Measurements from ENCODE around the gene RPS19BP1.
"Not testable (repeated sequence)": the region's sequence is repeated elsewhere in the genome, so short reads cannot be mapped to it uniquely, and the experiment has no call there.

The RPS19BP1 gene

DNA sequence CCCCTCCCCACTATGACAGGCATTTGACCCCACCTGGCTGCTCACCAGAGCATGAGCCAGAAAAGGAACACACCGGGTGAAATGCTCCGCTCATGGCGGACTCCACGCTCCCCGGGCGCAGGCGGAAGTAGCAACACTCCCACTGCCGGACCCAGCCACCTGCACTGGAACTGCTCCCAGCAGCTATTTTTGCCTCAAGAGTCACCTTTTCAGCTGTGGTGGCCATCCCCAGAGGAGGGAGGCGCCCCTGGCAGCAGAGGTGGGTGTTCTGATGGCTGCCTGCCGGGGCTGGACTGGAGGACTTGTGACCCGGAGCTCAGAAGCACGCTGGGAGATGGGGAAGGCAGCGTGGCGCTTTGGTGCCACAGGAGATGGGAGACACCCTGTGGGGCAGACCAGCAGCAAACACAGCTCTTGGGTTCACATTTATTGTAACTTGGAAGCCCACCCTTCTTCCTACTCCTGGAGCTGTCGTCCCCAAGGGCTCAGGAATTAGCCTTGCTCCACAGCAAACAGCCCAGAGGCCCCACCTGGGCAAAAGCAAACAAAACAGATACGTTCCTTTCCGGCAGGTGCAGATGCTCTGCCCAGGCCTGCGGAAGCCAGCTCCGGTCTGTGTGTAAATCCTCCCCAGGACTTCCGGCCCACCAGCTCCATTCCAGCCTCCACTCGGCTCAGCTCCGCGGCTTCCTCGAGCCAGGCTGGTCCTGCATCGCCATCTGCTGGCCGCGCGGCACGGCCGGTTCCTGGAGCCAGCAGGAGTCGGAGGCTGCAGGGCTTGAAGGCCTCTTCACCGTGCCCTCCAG lies 3.7 kb downstream of the RPS19BP1 start:
- peak; percentile 91 for DNase-seq (ENCODE audit: low spot score)

DNA sequence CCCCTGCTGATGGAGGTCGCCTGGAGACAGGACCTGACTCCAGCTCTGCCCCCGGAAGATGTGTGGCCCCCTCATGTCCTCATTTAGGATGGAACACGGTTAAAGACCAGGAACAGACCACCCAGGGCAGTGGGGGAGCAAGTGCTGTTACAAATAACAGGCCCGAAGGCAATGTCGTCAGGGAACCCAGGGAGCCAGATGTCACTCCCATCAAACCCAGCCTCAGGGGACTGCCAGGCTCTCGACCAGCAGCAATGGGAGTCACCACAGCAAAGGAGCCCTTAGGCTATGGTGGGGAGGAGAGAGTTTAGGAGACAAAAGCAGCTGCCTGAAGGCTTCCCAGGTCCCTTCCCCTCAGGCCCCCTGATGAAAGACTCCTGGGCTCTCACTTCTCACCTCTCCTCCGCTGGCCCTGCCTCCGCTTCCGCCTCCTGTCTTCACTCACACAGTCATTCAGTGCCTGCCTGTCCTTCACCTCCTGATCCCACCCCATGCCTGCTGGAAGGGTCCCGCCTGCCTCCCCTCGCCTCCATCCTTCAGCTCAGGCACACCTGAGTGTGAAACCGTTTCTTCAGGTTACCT lies 4.4 kb downstream of the RPS19BP1 start:
- no peak for DNase-seq (ENCODE audit: low spot score)

DNA sequence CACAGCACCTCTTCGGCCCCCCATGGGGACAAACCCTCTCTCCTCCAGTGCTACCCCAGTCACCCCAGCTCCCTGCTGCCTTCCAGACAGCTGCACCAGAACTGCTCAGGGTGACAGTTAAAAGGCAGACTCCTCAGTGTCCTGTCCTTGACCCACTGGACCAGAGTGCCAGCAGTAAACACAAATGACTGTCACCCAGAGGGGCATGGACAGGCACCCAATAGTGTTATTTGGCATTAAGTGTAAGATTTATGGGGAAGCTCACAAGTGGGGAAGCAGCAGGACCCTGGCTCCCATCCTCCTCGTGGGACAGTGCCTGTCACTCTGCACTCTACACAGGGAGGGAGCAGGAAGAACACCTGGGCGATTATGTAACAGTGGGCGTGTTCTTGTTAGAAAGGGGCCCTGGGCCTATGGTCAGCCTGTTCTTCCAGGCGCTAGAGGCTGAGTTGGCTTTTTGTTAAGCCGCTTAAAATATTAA lies 5.0 kb downstream of the RPS19BP1 start:
- no peak for DNase-seq (ENCODE audit: low spot score)

DNA sequence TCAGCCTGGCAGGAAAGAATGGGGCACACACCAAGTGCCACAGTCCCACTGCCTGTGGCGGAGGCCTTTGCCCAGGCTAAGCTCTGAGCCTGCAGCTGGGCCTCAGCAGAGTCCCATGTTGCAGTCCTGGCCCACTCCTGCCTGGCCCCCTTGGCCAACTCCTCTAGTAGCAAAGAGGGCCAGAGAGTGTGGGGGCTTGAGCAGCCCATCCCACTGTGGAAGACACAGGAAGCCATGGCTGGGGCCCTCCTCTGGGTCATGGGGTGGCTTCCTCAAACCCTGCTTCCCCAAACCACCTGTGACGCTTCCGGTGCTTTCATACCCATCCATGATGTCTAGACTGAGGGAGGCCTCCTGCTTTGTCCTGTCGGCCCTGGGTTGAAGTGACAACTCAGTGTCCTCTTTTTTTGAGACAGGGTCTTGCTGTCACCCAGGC lies 5.8 kb downstream of the RPS19BP1 start:
- no peak for DNase-seq (ENCODE audit: low spot score)

DNA sequence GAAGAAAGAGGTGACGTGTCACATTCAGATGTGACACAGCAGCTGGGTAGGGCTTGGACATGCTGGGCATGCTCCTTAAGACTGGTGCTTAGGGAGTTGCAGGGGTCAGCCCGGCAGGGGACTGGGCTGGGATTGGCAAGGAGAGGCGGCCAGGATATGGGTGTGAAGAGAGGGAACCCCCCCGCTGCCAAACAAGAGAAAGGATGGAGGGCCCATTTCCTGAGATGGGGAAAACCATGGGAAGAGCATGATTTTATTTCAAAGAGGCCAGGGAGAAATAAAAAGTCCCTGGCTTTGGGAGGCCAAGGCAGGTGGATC lies 6.9 kb downstream of the RPS19BP1 start:
- DNase-seq (ENCODE audit: low spot score) = no peak

DNA sequence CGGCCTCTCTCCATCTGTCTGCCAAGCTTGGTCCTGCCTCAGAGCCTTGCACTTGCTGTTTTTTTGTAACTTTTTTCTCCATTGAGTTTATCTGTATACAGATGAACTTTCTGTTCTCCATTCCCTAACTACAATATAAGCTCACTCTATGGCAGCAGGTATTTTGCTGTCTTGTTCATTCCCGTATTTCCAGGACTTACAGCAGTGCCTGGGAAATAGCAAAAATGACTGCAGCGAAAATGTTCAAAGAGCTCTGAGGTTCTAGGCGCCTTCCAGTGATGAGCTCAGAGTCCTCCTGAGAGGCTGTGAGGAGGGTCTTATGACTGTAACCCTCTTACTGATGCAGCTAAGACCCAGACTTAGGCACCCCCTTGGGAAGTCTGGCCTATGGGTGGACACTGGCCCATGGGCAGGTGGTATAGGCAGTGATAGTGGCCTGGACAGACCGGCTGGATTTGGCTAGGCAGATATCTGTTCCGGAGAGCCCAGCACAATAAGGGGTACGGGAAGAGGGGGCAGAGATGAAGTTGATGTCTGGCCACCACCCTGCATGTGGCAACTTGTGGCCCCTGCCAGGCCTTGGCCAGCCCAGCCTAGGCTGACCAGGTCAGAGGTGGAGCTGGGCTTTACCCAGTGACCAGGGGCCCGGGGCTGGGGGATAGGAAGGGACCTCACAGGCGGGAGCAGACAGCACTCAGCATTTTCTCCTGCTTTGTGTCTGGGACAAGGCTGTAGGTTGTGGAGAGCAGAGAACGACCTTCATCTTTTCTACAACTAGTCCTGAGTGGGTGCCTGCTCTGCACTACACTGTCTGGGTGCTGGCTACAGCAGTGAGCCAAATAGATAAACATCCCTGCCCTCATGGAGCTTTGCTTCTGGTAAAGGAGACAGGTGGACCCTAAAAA lies 7.5 kb downstream of the RPS19BP1 start:
- no peak for DNase-seq (ENCODE audit: low spot score)

DNA sequence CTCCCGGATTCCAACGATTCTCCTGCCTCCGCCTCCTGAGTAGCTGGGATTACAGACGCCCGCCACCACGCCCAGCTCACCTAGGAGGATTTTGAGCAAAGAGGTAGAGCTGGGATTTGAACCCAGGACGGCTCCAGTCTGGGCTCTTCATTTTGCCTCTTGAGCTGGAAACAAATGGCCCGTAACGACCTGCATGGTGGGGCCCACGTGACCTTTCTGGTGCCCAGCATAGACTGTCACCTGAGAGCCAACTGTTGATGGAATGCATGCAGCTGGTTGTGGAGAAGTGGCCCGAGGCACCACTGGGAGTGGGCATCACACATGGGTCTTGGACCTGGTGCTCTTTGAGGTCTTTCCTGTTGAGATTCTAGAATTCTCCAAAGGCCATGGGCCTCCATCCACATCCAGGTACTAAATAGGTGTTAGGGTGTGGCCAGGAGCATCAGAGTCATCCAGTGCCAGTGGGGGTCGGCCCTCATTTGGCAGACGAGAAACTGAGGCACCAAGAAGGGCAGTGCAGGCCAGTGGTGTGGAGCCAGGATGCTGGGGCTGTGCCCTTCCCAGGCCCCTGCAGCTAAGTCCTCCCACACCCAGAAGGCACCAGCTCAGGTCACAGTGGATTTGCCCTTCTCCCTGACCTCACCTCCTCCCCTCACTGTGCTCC lies 8.3 kb downstream of the RPS19BP1 start:
- DNase-seq (ENCODE audit: low spot score) = no peak

DNA sequence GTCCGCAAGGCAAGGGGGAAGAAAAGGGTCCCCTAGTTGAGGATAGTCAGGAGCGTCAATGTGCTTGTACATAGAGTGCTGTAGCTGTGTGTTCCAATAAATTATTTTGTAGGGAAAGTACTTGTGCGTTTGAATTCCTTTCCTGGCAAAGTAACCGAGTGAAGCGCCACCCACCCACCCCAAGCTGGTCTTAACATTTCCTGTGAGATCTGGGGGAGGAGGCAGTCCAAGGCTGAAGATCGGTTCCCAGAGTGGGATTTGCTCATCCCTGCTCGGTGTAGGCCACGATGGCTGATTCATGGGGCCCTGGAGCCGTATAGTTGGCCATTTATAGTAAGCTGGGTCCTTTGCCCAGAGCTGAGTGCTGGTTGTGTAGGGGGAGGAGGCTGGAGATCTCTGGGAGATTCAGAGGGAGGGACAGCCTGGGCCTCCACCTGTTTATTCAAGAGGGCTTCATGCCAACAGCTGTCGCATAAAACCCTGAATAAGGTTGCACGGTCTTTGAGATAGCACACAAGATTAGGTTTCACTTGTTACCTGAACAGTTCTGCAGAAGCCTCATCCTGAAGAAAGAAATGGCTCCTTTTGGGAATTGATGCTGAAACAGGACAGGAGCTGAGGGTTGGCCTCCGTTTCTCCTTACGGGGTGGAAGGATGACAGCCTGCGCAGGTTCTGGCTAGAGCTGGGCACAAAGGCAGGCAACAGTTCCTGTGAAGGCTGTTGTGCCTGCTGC lies 9.8 kb downstream of the RPS19BP1 start:
- DNase-seq (ENCODE audit: low spot score) = no peak

DNA sequence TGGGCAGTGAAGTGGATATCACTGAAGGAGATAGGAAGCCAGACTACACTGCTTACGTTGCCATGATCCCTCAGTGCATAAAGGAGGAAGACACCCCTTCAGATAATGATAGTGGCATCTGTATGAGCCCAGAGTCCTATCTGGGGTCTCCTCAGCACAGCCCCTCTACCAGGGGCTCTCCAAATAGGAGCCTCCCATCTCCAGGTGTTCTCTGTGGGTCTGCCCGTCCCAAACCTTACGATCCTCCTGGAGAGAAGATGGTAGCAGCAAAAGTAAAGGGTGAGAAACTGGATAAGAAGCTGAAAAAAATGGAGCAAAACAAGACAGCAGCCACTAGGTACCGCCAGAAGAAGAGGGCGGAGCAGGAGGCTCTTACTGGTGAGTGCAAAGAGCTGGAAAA lies 10.5 kb downstream of the RPS19BP1 start:
- not testable (repeated sequence) for DNase-seq (ENCODE audit: low spot score)

DNA sequence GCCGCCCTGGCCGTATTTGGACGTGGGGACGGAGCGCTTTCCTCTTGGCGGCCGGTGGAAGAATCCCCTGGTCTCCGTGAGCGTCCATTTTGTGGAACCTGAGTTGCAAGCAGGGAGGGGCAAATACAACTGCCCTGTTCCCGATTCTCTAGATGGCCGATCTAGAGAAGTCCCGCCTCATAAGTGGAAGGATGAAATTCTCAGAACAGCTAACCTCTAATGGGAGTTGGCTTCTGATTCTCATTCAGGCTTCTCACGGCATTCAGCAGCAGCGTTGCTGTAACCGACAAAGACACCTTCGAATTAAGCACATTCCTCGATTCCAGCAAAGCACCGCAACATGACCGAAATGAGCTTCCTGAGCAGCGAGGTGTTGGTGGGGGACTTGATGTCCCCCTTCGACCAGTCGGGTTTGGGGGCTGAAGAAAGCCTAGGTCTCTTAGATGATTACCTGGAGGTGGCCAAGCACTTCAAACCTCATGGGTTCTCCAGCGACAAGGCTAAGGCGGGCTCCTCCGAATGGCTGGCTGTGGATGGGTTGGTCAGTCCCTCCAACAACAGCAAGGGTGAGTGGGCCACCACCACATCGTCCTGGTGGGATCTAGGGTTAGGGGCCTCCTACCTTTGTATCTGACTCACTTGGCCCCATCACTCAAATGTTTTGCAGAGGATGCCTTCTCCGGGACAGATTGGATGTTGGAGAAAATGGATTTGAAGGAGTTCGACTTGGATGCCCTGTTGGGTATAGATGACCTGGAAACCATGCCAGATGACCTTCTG lies 11.3 kb downstream of the RPS19BP1 start:
- DNase-seq (ENCODE audit: low spot score) = not testable (repeated sequence)

DNA sequence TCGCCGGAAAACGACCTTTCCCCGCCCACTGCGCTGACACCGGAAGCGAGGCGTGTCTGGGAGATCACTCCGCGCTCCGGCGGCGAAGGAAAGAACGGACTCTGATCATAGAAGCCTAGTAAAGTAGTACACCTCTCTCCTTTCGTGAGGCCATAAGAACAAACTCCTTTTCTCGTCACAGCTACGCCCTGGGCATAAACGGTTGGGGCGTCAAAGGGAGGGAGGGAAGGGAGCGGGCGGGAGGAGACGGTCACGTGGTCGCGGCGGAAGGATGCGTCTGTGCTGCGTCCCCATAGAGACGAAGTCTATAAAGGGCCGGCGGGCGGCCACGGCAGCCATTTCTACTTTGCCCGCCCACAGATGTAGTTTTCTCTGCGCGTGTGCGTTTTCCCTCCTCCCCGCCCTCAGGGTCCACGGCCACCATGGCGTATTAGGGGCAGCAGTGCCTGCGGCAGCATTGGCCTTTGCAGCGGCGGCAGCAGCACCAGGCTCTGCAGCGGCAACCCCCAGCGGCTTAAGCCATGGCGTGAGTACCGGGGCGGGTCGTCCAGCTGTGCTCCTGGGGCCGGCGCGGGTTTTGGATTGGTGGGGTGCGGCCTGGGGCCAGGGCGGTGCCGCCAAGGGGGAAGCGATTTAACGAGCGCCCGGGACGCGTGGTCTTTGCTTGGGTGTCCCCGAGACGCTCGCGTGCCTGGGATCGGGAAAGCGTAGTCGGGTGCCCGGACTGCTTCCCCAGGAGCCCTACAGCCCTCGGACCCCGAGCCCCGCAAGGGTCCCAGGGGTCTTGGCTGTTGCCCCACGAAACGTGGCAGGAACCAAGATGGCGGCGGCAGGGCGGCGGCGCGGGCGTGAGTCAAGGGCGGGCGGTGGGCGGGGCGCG lies 12.1 kb downstream of the RPS19BP1 start, which contains the start of gene ATF4:
Gene ATF4, plus strand, starts transcription at position 337 of the 880 bp plus-strand sequence. CDS start 884 bp downstream, outside the sequence.
- DNase-seq (ENCODE audit: low spot score) = no peak

DNA sequence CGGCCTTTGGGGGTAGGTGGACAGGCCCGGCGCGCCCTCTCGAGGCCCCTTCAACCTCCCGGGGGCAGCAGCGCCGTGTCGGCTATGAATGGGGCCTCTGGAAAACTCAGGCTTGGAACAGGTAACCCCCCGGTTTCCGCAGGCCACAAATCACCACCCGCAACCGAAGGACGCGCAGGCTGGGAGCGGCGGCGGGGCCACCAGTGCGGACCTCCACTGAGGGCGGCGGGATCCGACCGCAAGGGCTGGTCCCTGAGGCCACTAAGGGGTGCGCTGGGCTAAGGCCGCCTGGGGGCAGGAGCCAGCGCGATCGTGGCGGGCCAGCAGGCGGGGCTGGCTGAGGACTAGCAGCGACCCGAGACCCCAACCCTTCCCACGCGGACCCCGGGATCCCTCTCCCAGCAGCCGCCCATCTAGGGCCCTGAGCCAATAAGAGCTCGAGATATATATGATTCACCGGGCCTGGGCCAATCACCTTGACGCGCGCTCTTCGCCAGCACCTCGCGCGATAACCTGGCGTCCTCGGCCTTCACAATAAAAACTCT lies 12.8 kb downstream of the RPS19BP1 start:
- peak; percentile 98 for DNase-seq (ENCODE audit: low spot score)

DNA sequence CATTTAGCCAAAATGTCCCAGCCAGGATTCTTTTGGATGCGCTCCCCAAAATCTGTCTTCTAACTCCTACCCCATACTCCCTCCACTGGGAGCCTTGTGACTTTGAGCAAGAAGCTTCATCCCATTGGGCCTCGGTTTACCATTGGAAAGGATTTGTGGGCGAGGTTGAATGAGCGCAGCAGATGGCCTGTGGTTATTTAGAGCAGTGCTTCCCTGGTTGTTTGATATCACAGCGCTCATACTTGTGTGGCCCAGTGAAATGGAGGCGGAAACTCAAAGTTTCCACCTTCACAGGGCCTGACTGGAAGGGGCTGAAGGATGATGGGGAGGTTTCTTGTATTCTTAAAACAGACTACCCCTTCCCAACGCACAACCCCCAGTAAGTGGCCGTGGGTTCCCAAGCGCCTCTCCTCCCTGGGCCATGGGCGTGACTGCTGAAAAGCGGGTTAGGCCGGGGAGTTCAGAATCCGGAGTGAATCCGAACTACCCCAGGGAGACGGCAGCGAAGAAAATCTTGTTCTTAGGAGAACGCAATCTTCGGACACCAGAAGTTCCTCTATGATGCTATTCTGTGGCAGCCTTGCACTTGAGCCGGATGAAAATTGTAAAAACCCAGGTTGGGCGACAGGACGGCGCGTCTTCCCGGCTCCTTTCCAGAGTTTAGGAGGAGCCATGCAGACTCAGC lies 13.4 kb downstream of the RPS19BP1 start:
- no peak for DNase-seq (ENCODE audit: low spot score)

DNA sequence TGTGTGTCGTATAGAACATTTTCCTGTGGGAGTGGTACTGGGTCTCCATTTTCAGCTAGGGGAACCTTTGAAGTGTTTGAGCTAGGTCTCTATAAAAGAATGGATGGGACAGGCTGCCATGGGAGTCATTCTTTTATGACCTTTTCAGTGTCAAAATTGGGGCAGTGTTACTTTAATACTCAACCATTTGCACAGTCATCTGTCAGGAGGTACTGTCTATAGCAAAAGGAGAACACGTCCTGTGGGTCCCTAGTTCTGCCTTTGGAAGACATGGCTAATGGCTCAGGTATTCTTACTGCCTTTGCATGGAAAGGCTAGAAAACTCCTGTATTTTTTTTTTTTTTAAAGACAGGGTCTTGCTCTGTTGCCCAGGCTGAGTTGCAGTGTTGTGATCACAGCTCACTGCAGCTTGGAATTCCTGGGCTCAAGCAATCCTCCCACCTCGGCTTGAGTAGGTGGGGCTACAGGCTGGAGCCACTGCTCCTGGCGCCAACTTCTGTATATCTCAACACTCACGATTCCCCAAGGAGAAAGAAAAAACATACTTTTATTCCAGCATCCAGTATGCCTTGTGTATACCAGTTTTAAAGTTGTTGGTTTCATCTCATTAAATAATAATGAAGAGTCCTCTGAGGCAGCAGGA lies 14.3 kb downstream of the RPS19BP1 start:
- DNase-seq (ENCODE audit: low spot score) = no peak

DNA sequence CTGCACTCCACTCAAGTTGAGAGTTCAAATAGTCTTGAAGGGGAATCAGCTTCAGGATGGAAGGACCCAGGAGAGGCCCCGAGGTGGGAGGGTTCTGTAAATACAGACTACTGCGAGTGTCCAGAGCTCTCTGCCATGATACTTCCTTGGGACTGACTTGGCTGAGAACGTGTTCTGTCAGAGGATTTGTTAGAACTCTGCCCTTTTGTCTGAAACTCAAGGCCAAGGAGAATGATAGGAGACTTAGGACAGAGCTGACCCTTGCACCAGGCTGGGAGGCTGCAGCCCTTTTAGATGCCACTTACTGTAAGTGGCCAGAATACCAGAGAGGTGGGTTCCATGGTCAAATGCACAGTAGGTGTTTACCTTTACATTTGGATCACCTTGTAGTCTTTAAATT lies 15.1 kb downstream of the RPS19BP1 start:
- no peak for DNase-seq (ENCODE audit: low spot score)

DNA sequence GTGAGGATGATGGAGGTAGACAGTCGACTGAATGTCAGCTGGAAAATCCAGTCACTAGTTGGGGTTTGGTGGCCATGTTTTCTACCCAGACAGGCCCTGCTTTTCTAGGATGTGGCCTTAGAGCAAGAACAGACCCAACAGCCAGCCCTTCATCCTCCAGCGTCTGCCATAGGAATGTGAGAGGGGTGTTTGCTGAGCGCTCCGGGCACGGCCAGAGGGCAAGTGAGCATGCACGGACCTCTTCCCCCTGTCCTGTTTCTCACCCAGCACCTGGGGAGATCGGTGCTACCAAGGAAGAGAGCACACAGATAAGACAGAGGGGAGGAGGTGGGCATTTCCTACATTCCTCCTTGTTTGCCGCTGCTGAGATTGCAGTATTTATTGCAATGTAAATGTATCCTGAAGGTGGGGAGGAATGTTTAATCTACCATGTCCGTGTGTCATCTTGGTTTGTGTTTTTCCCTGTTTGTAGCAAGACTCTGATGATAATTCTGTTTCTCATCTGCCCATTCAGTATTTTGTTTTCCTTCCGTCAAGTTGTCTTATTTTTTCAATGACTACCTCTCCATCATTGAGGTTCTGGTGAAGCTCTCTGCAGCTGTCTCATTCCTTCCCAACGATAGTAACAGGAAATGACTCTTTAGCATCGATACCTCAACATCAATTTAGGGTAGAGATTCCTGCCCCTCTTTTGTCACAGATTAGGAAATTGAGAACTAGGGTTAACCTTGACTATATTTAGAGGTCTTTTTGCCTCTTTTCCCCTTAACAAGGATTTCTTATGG lies 17.1 kb downstream of the RPS19BP1 start:
- DNase-seq (ENCODE audit: low spot score) = no peak

DNA sequence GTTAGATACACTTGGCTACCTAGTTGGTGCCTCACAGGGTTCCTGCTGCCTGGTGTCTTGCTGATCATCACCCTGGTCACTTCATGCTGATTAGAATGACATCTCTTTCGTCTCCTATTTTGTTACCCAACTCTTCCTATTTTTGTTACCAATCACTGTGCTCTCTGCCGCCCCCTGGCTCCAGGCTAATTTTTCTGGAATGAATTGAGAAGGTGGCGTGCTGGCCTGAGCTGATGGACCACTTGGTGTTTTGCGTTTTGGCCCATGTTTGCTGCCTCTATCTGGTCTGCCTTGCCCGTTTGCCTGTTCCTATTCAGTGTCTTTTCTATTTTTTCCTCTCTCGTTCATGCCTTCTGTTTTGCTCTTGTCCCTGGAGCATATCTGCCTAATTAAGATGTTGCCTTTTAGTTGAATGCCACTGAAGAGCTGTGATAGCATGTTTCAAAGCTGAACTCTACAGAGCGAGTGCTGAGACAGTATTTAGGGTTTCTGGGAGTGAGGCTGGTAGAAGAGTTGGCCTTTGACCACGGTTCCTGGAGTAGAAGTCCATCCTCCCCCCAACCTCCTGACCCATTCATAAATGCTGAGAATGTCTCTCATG lies 18.1 kb downstream of the RPS19BP1 start:
- DNase-seq (ENCODE audit: low spot score) = no peak

Data from kidney capillary endothelial cell (primary cell).